ENCODE measurements around the gene GDI1.

GRCh38 chrX:154443992-154444754, 7.2 kb downstream of the GDI1 start, which contains the start of gene FAM50A:
- peak in 2 of 6 experiments; percentile 12 to 15 for TF ChIP-seq CTCF (IDR thresholded peaks at IDR 0.05)
- TF ChIP-seq POLR2A (IDR thresholded peaks at IDR 0.05), result peak; percentile 32 to 85

Measured in thyroid gland (tissue), 4 donors.